Endothelial cell of umbilical vein (primary cell): ENCODE data around the gene GRM4. TPM values are rescaled to one million over a fixed set of nuclear protein-coding genes. Genes with fewer than 3 reads are reported as not detected.

ENCODE experiments used
- BruUV-seq: library from RNA; stranded (reverse); fragments of 400-500 nt; replicated peaks from 2 replicates; lab custom pipeline; 2021; lab: Mats Ljungman, UMichigan
- CTCF ChIA-PET: fragments of 300-600, 350-600 bp; sonication (Branson Sonifier 250); formaldehyde crosslinking; loops from one replicate; lab custom pipeline; 2021; ENCODE audit warnings: antibody characterized with exemption, inconsistent platforms; lab: Charles Lee
- POLR2A ChIA-PET: fragments of 300-600, 350-600 bp; sonication (Branson Sonifier 250); formaldehyde crosslinking; loops from one replicate; lab custom pipeline; 2021; ENCODE audit warnings: antibody characterized with exemption, inconsistent platforms; lab: Charles Lee
- DNase-seq: peaks from one replicate; pipeline ENCODE4 v3.0.0-alpha.2; 2011; ENCODE audit warnings: low read depth, low spot score
- FAIRE-seq: peaks from 2 replicates; lab custom pipeline; 2011; peaks lifted over from hg19 to GRCh38; lab: Jason Lieb, UNC
- H2AFZ ChIP-seq: 2 replicates; pipeline ENCODE4 v1.6.0; 2012; ENCODE audit warnings: low read depth, low read length, control low read depth, inconsistent platforms
- H3K27ac ChIP-seq: 2 replicates; pipeline ENCODE4 v1.5.1; 2011; ENCODE audit warnings: low read depth, mild to moderate bottlenecking, control low read depth, low read length, moderate library complexity; ENCODE audit not compliant: insufficient read depth
- H3K27me3 ChIP-seq, 2 experiments: 2 replicates each; pipeline versions ENCODE4 v1.6.0 to v1.6.1; 2011; ENCODE audit warnings: low read length in 2 of 2, mixed read lengths in 1 of 2; ENCODE audit not compliant: control insufficient read depth in 2 of 2, insufficient read depth in 2 of 2
- H3K36me3 ChIP-seq, 2 experiments: 2 replicates in 1 of 2; 3 replicates in 1 of 2; pipeline ENCODE4 v1.5.1; 2011; ENCODE audit warnings: low read length in 2 of 2, mild to moderate bottlenecking in 1 of 2, moderate library complexity in 1 of 2; ENCODE audit not compliant: control insufficient read depth in 2 of 2, insufficient read depth in 2 of 2; ENCODE audit errors: extremely low read depth in 1 of 2
- H3K4me1 ChIP-seq: 3 replicates; pipeline ENCODE4 v1.5.1; 2011; ENCODE audit warnings: mild to moderate bottlenecking, low read length; ENCODE audit not compliant: control insufficient read depth, insufficient read depth; ENCODE audit errors: extremely low read depth
- H3K4me2 ChIP-seq: 2 replicates; pipeline ENCODE4 v1.6.1; 2011; ENCODE audit warnings: low read length, control low read depth, mixed read lengths; ENCODE audit not compliant: insufficient read depth
- H3K4me3 ChIP-seq, 3 experiments: fragments of 200-600 bp in 1 of 3; sonication (generic), shearing (Covaris generic) in 1 of 3; replicated peaks in 1 of 3; 2 replicates each; pipeline ENCODE4 v1.5.1; 2011 to 2016; ENCODE audit warnings: control low read depth in 3 of 3, low read length in 3 of 3, mild to moderate bottlenecking in 2 of 3, inconsistent platforms in 1 of 3, low read depth in 1 of 3, moderate library complexity in 1 of 3; ENCODE audit not compliant: insufficient read depth in 1 of 3
- H3K79me2 ChIP-seq: 2 replicates; pipeline ENCODE4 v1.6.0; 2012; ENCODE audit warnings: low read length, inconsistent platforms; ENCODE audit not compliant: control insufficient read depth, insufficient read depth
- H3K9ac ChIP-seq: replicated peaks from 2 replicates; pipeline ENCODE3; 2011; ENCODE audit warnings: low read length, control low read depth; ENCODE audit not compliant: insufficient read depth; ENCODE audit errors: extremely low read depth
- H3K9me1 ChIP-seq: replicated peaks from 3 replicates; pipeline ENCODE4 v1.6.0; 2011; ENCODE audit warnings: mild to moderate bottlenecking, low read length; ENCODE audit not compliant: control insufficient read depth, insufficient read depth; ENCODE audit errors: extremely low read depth
- H3K9me3 ChIP-seq: replicated peaks from 2 replicates; pipeline ENCODE4 v1.5.1; 2012; ENCODE audit warnings: low read length, inconsistent platforms; ENCODE audit not compliant: control insufficient read depth, insufficient read depth
- H4K20me1 ChIP-seq: replicated peaks from 2 replicates; pipeline ENCODE3; 2011; ENCODE audit warnings: mild to moderate bottlenecking, low read length; ENCODE audit not compliant: control insufficient read depth, insufficient read depth; ENCODE audit errors: extremely low read depth
- EZH2 ChIP-seq: IDR thresholded peaks from 2 replicates; pipeline ENCODE4 v1.6.1; 2012; ENCODE audit warnings: borderline replicate concordance, low read depth, mild to moderate bottlenecking, moderate library complexity, low read length, inconsistent platforms; ENCODE audit not compliant: severe bottlenecking
- FOS ChIP-seq: IDR thresholded peaks from 2 replicates; pipeline ENCODE4 v1.6.1; 2011; ENCODE audit warnings: mild to moderate bottlenecking, low read length, moderate library complexity, borderline replicate concordance; ENCODE audit not compliant: insufficient read depth
- GATA2 ChIP-seq: IDR thresholded peaks from 2 replicates; pipeline ENCODE4 v1.7.0; 2011; ENCODE audit warnings: low read depth, mild to moderate bottlenecking, moderate library complexity, mixed read lengths, low read length; ENCODE audit not compliant: insufficient read length, insufficient read depth
- JUN ChIP-seq: IDR thresholded peaks from 2 replicates; pipeline ENCODE4 v1.6.1; 2011; ENCODE audit warnings: borderline replicate concordance, low read depth; ENCODE audit not compliant: insufficient read length, insufficient read depth
- MYC ChIP-seq: IDR thresholded peaks from one replicate; pipeline ENCODE4 v1.6.1; 2011; ENCODE audit warnings: mild to moderate bottlenecking, low read depth, low read length
- POLR2A ChIP-seq: IDR thresholded peaks from 2 replicates; pipeline ENCODE4 v1.6.1; 2012; ENCODE audit warnings: low read depth, mild to moderate bottlenecking, control low read depth, low read length
- POLR2AphosphoS5 ChIP-seq: IDR thresholded peaks from 2 replicates; pipeline ENCODE4 v1.6.1; 2012; ENCODE audit warnings: low read depth, mild to moderate bottlenecking, control low read depth, low read length, moderate library complexity; ENCODE audit not compliant: insufficient read depth
- dilution Hi-C: fragments of 300-500 bp; cut with MboI; formaldehyde crosslinking; loops from one replicate; pipeline ENCODE4 v1.15.0; 2019; ENCODE audit warnings: low sequenced_read_pairs; ENCODE audit not compliant: extremely low pct_ligation_motif_present
- intact Hi-C: fragments of 100-400 bp; cut with micrococcal nuclease; formaldehyde crosslinking; loops from one replicate; pipeline ENCODE4 v1.10.0; 2022
- polyA plus RNA-seq, 4 experiments: library from polyadenylated mRNA; depleted of rRNA in 3 of 4; stranded (reverse) in 3 of 4; unstranded in 1 of 4; fragments of >200 nt; gene quantifications; 2 replicates each; pipeline versions ENCODE4 v1.2.1 to v1.2.3, GENCODE V29; 2011 to 2012; ENCODE audit warnings: missing spikeins in 1 of 4
- total RNA-seq: library from RNA; stranded (reverse); gene quantifications from 2 replicates; pipeline ENCODE4 v1.2.3, GENCODE V29; 2021
- TF ChIP-seq, protein P1 (sequence below), 2 donors: IDR thresholded peaks; 1 replicate in 1 of 2; 2 replicates in 1 of 2; pipeline ENCODE4 v1.5.1; 2011; ENCODE audit warnings: low read length in 2 of 2, mild to moderate bottlenecking in 2 of 2, moderate library complexity in 2 of 2, control low read depth in 1 of 2, inconsistent platforms in 1 of 2, low read depth in 1 of 2; ENCODE audit not compliant: insufficient read depth in 1 of 2; ENCODE audit errors: extremely low read depth in 1 of 2
- TF ChIP-seq, protein P2 (sequence below): IDR thresholded peaks from 2 replicates; pipeline ENCODE4 v1.6.1; 2011; ENCODE audit not compliant: insufficient read depth, insufficient read length

The GRM4 gene
- total and polyA plus RNA-seq, 2 donors (not counting 3 experiments of a cell fraction or from before 2014, with no cell fraction given), result 0.03 TPM; not detected in 1

DNA sequence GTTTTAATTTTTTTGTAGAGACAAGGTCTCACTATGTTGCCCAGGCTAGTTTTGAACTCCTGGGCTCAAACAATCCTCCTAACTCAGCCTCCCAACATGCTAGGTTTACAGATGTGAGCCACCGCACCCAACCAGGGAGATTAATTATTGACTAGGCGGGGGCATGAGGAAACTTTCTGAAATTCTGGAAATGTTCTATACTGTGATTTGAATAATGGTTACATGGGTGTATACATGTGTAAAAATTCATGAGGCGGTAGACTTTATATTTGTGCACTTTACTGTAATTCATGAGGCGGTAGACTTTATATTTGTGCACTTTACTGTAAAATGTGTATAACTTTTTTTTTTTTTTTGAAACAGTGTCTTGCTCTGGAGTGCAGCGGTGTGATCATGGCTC is 147.2 kb downstream of the GRM4 start:
- DNase-seq (no peak), FAIRE-seq (no peak)
- ChIA-PET POLR2A (no interaction called here), CTCF (interaction anchor here (1.0 to 1.8 kb wide), 2 partner anchors 9 to 20 kb away, joined by 3 to 4 read pairs; no protein-coding TSS in a partner anchor)
- intact Hi-C loops (no loop called here), dilution Hi-C loops (no loop called here)
- H3K4me2 ChIP-seq, result no peak overlapping the region
- no peaks in the 10 kb centered on the region for H3K79me2 ChIP-seq
- no peak overlapping the region for H3K27ac ChIP-seq
- no peaks in the 10 kb centered on the region for H3K9me1 ChIP-seq
- peaks cover 0 to 11% of the 10 kb centered on the region in 2 experiments for H3K27me3 ChIP-seq
- BruUV-seq, result no TSS peak
- H2AFZ ChIP-seq, result no peak overlapping the region
- H3K4me3 ChIP-seq, result no peak overlapping the region
- TF ChIP-seq POLR2AphosphoS5 (no peak), FOS (no peak), GATA2 (no peak)
- no peaks in the 10 kb centered on the region for H3K9me3 ChIP-seq
- H3K4me1 ChIP-seq, result no peaks in the 10 kb centered on the region
- no peak overlapping the region for H3K9ac ChIP-seq
- no peaks in the 10 kb centered on the region for H3K36me3 ChIP-seq
- no peaks in the 10 kb centered on the region for H4K20me1 ChIP-seq

- no peaks in the 10 kb centered on the region for H4K20me1 ChIP-seq
- no peak for TF ChIP-seq JUN
- no peak for TF ChIP-seq POLR2AphosphoS5
- no peak for TF ChIP-seq MYC
- no peak for TF ChIP-seq POLR2A
- TF ChIP-seq EZH2, result no peak
- TF ChIP-seq, protein P1, sequence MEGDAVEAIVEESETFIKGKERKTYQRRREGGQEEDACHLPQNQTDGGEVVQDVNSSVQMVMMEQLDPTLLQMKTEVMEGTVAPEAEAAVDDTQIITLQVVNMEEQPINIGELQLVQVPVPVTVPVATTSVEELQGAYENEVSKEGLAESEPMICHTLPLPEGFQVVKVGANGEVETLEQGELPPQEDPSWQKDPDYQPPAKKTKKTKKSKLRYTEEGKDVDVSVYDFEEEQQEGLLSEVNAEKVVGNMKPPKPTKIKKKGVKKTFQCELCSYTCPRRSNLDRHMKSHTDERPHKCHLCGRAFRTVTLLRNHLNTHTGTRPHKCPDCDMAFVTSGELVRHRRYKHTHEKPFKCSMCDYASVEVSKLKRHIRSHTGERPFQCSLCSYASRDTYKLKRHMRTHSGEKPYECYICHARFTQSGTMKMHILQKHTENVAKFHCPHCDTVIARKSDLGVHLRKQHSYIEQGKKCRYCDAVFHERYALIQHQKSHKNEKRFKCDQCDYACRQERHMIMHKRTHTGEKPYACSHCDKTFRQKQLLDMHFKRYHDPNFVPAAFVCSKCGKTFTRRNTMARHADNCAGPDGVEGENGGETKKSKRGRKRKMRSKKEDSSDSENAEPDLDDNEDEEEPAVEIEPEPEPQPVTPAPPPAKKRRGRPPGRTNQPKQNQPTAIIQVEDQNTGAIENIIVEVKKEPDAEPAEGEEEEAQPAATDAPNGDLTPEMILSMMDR (IDR thresholded peaks at IDR 0.05; ENCODE audit: extremely low read depth in 1 of 2, insufficient read depth in 1 of 2, low read depth in 1 of 2, low read length in 2 of 2), result no peak
- no peak for TF ChIP-seq GATA2
- TF ChIP-seq, protein P2, sequence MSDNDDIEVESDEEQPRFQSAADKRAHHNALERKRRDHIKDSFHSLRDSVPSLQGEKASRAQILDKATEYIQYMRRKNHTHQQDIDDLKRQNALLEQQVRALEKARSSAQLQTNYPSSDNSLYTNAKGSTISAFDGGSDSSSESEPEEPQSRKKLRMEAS, result no peak
- TF ChIP-seq FOS, result no peak
- peaks cover 0 to 11% of the 10 kb centered on the region in 2 experiments for H3K27me3 ChIP-seq
- H3K9me1 ChIP-seq, result no peaks in the 10 kb centered on the region
- DNase-seq (no peak), FAIRE-seq (no peak)
- CTCF ChIA-PET, result interaction anchor here (1.0 to 1.4 kb wide), 2 partner anchors 11 to 28 kb away, joined by 3 read pairs; no protein-coding TSS in a partner anchor
- intact Hi-C loops, result no loop called here
- H3K9ac ChIP-seq, result no peak overlapping the region
- H3K27ac ChIP-seq, result no peak overlapping the region
- dilution Hi-C loops, result no loop called here
- no peaks in the 10 kb centered on the region for H3K36me3 ChIP-seq
- POLR2A ChIA-PET, result no interaction called here
- no peak overlapping the region for H3K4me2 ChIP-seq
- H2AFZ ChIP-seq, result no peak overlapping the region
- H3K9me3 ChIP-seq, result no peaks in the 10 kb centered on the region
- no peak overlapping the region for H3K4me3 ChIP-seq
- BruUV-seq, result no TSS peak
- no peaks in the 10 kb centered on the region for H3K79me2 ChIP-seq
- H3K4me1 ChIP-seq, result no peaks in the 10 kb centered on the region
These were observed 148.6 kb downstream of the GRM4 start for GRCh38 chr6:33997265-33997664.
